Measurements from ENCODE around the gene PMVK.

GRCh38 chr1:154969860-154970452, 33.4 kb upstream of the PMVK start:
- TF ChIP-seq CTCF (IDR thresholded peaks at IDR 0.05) (no peak), POLR2A (IDR thresholded peaks at IDR 0.05) (no peak), EP300 (IDR thresholded peaks at IDR 0.05) (no peak)

Measured in tibial nerve (tissue), 4 donors.